Measurements from ENCODE around the gene NELL2.

NELL2 gene

GRCh38 chr12:44565163-44565562 lies 311.0 kb downstream of the NELL2 start:
- Histone ChIP-seq H3K36me3 (ENCODE audit: control insufficient read depth, insufficient read depth, low read length) (no peaks in the 10 kb centered on the region), H3K4me3 (ENCODE audit: insufficient read depth, low read depth, low read length) (no peak overlapping the region), H3K9me3 (ENCODE audit: control insufficient read depth, low read length) (no peaks in the 10 kb centered on the region), H3K27ac (ENCODE audit: insufficient read depth, low read depth, low read length, poor library complexity, severe bottlenecking) (no peak overlapping the region), H3K4me1 (ENCODE audit: control insufficient read depth, insufficient read depth, low read length) (peaks cover 3% of the 10 kb centered on the region), H3K27me3 (ENCODE audit: control insufficient read depth, insufficient read depth, low read length, poor library complexity, severe bottlenecking) (no peaks in the 10 kb centered on the region)
- WGBS, 2 experiments: 94 to 96% methylated on average over 4 to 5 of the region's 5 CpGs

- no peaks in the 10 kb centered on the region for H3K36me3 ChIP-seq (ENCODE audit: control insufficient read depth, insufficient read depth, low read length)
- no peaks in the 10 kb centered on the region for H3K27me3 ChIP-seq (ENCODE audit: control insufficient read depth, insufficient read depth, low read length, poor library complexity, severe bottlenecking)
- no peaks in the 10 kb centered on the region for H3K9me3 ChIP-seq (ENCODE audit: control insufficient read depth, low read length)
- H3K4me1 ChIP-seq (ENCODE audit: control insufficient read depth, insufficient read depth, low read length): no peaks in the 10 kb centered on the region
- no peak overlapping the region for H3K4me3 ChIP-seq (ENCODE audit: insufficient read depth, low read depth, low read length)
- 100% methylated on average over 2 to 4 of the region's 4 CpGs for WGBS, 2 experiments
- H3K27ac ChIP-seq (ENCODE audit: insufficient read depth, low read depth, low read length, poor library complexity, severe bottlenecking): no peak overlapping the region
Measured at GRCh38 chr12:44563486-44563885, 312.6 kb downstream of the NELL2 start.

- H3K4me1 ChIP-seq (ENCODE audit: control insufficient read depth, insufficient read depth, low read length): peaks cover 8% of the 10 kb centered on the region
- no peak overlapping the region for H3K4me3 ChIP-seq (ENCODE audit: insufficient read depth, low read depth, low read length)
- 94 to 95% methylated on average over 14 of the region's 14 CpGs for WGBS, 2 experiments
- no peak overlapping the region for H3K27ac ChIP-seq (ENCODE audit: insufficient read depth, low read depth, low read length, poor library complexity, severe bottlenecking)
- H3K9me3 ChIP-seq (ENCODE audit: control insufficient read depth, low read length): no peaks in the 10 kb centered on the region
- H3K36me3 ChIP-seq (ENCODE audit: control insufficient read depth, insufficient read depth, low read length): no peaks in the 10 kb centered on the region
- no peaks in the 10 kb centered on the region for H3K27me3 ChIP-seq (ENCODE audit: control insufficient read depth, insufficient read depth, low read length, poor library complexity, severe bottlenecking)
Measured at GRCh38 chr12:44558340-44559100, 317.6 kb downstream of the NELL2 start.

GRCh38 chr12:44555454-44555853 lies 320.7 kb downstream of the NELL2 start:
- Histone ChIP-seq H3K4me1 (ENCODE audit: control insufficient read depth, insufficient read depth, low read length) (peaks cover 8% of the 10 kb centered on the region), H3K27me3 (ENCODE audit: control insufficient read depth, insufficient read depth, low read length, poor library complexity, severe bottlenecking) (no peaks in the 10 kb centered on the region), H3K36me3 (ENCODE audit: control insufficient read depth, insufficient read depth, low read length) (no peaks in the 10 kb centered on the region), H3K4me3 (ENCODE audit: insufficient read depth, low read depth, low read length) (no peak overlapping the region), H3K9me3 (ENCODE audit: control insufficient read depth, low read length) (no peaks in the 10 kb centered on the region), H3K27ac (ENCODE audit: insufficient read depth, low read depth, low read length, poor library complexity, severe bottlenecking) (no peak overlapping the region)

- no peak overlapping the region for H3K4me3 ChIP-seq (ENCODE audit: insufficient read depth, low read depth, low read length)
- no peak overlapping the region for H3K27ac ChIP-seq (ENCODE audit: insufficient read depth, low read depth, low read length, poor library complexity, severe bottlenecking)
- H3K36me3 ChIP-seq (ENCODE audit: control insufficient read depth, insufficient read depth, low read length): no peaks in the 10 kb centered on the region
- no peaks in the 10 kb centered on the region for H3K27me3 ChIP-seq (ENCODE audit: control insufficient read depth, insufficient read depth, low read length, poor library complexity, severe bottlenecking)
- 85 to 90% methylated on average over 2 of the region's 2 CpGs for WGBS, 2 experiments
- no peaks in the 10 kb centered on the region for H3K9me3 ChIP-seq (ENCODE audit: control insufficient read depth, low read length)
- peaks cover 8% of the 10 kb centered on the region for H3K4me1 ChIP-seq (ENCODE audit: control insufficient read depth, insufficient read depth, low read length)
Measured at GRCh38 chr12:44551631-44552030, 324.5 kb downstream of the NELL2 start.

GRCh38 chr12:44550377-44550776 lies 325.7 kb downstream of the NELL2 start:
- no peak overlapping the region for H3K27ac ChIP-seq (ENCODE audit: insufficient read depth, low read depth, low read length, poor library complexity, severe bottlenecking)
- H3K9me3 ChIP-seq (ENCODE audit: control insufficient read depth, low read length): no peaks in the 10 kb centered on the region
- H3K4me3 ChIP-seq (ENCODE audit: insufficient read depth, low read depth, low read length): no peak overlapping the region
- H3K36me3 ChIP-seq (ENCODE audit: control insufficient read depth, insufficient read depth, low read length): no peaks in the 10 kb centered on the region
- H3K4me1 ChIP-seq (ENCODE audit: control insufficient read depth, insufficient read depth, low read length): no peaks in the 10 kb centered on the region
- WGBS, 2 experiments: 89 to 100% methylated on average over 3 to 4 of the region's 5 CpGs
- no peaks in the 10 kb centered on the region for H3K27me3 ChIP-seq (ENCODE audit: control insufficient read depth, insufficient read depth, low read length, poor library complexity, severe bottlenecking)

GRCh38 chr12:44546060-44546459 lies 330.1 kb downstream of the NELL2 start:
- Histone ChIP-seq H3K4me1 (ENCODE audit: control insufficient read depth, insufficient read depth, low read length) (peaks cover 7% of the 10 kb centered on the region), H3K27me3 (ENCODE audit: control insufficient read depth, insufficient read depth, low read length, poor library complexity, severe bottlenecking) (no peaks in the 10 kb centered on the region), H3K27ac (ENCODE audit: insufficient read depth, low read depth, low read length, poor library complexity, severe bottlenecking) (no peak overlapping the region), H3K36me3 (ENCODE audit: control insufficient read depth, insufficient read depth, low read length) (no peaks in the 10 kb centered on the region), H3K9me3 (ENCODE audit: control insufficient read depth, low read length) (no peaks in the 10 kb centered on the region), H3K4me3 (ENCODE audit: insufficient read depth, low read depth, low read length) (no peak overlapping the region)
- WGBS, 2 experiments: 100% methylated on average over 1 of the region's 1 CpG

GRCh38 chr12:44544018-44544417 lies 332.1 kb downstream of the NELL2 start:
- Histone ChIP-seq H3K36me3 (ENCODE audit: control insufficient read depth, insufficient read depth, low read length) (no peaks in the 10 kb centered on the region), H3K4me1 (ENCODE audit: control insufficient read depth, insufficient read depth, low read length) (peaks cover 7% of the 10 kb centered on the region), H3K27me3 (ENCODE audit: control insufficient read depth, insufficient read depth, low read length, poor library complexity, severe bottlenecking) (no peaks in the 10 kb centered on the region), H3K9me3 (ENCODE audit: control insufficient read depth, low read length) (no peaks in the 10 kb centered on the region), H3K27ac (ENCODE audit: insufficient read depth, low read depth, low read length, poor library complexity, severe bottlenecking) (no peak overlapping the region), H3K4me3 (ENCODE audit: insufficient read depth, low read depth, low read length) (no peak overlapping the region)
- WGBS, 2 experiments: 100% methylated on average over 1 to 3 of the region's 3 CpGs

- no peak overlapping the region for H3K27ac ChIP-seq (ENCODE audit: insufficient read depth, low read depth, low read length, poor library complexity, severe bottlenecking)
- WGBS, 2 experiments: 83 to 91% methylated on average over 1 of the region's 1 CpG
- H3K36me3 ChIP-seq (ENCODE audit: control insufficient read depth, insufficient read depth, low read length): no peaks in the 10 kb centered on the region
- H3K4me3 ChIP-seq (ENCODE audit: insufficient read depth, low read depth, low read length): no peak overlapping the region
- H3K9me3 ChIP-seq (ENCODE audit: control insufficient read depth, low read length): no peaks in the 10 kb centered on the region
- peaks cover 7% of the 10 kb centered on the region for H3K4me1 ChIP-seq (ENCODE audit: control insufficient read depth, insufficient read depth, low read length)
- no peaks in the 10 kb centered on the region for H3K27me3 ChIP-seq (ENCODE audit: control insufficient read depth, insufficient read depth, low read length, poor library complexity, severe bottlenecking)
Measured at GRCh38 chr12:44542716-44543115, 333.4 kb downstream of the NELL2 start.

- Histone ChIP-seq H3K27me3 (ENCODE audit: control insufficient read depth, insufficient read depth, low read length, poor library complexity, severe bottlenecking) (no peaks in the 10 kb centered on the region), H3K27ac (ENCODE audit: insufficient read depth, low read depth, low read length, poor library complexity, severe bottlenecking) (no peak overlapping the region), H3K4me3 (ENCODE audit: insufficient read depth, low read depth, low read length) (no peak overlapping the region), H3K4me1 (ENCODE audit: control insufficient read depth, insufficient read depth, low read length) (peaks cover under 1% of the 10 kb centered on the region), H3K9me3 (ENCODE audit: control insufficient read depth, low read length) (no peaks in the 10 kb centered on the region), H3K36me3 (ENCODE audit: control insufficient read depth, insufficient read depth, low read length) (no peaks in the 10 kb centered on the region)
Measured at GRCh38 chr12:44537354-44537753, 338.8 kb downstream of the NELL2 start.

- H3K4me3 ChIP-seq (ENCODE audit: insufficient read depth, low read depth, low read length): no peak overlapping the region
- no peaks in the 10 kb centered on the region for H3K27me3 ChIP-seq (ENCODE audit: control insufficient read depth, insufficient read depth, low read length, poor library complexity, severe bottlenecking)
- WGBS, 2 experiments: 84 to 100% methylated on average over 1 of the region's 1 CpG
- H3K4me1 ChIP-seq (ENCODE audit: control insufficient read depth, insufficient read depth, low read length): peaks cover 8% of the 10 kb centered on the region
- H3K9me3 ChIP-seq (ENCODE audit: control insufficient read depth, low read length): no peaks in the 10 kb centered on the region
- H3K27ac ChIP-seq (ENCODE audit: insufficient read depth, low read depth, low read length, poor library complexity, severe bottlenecking): no peak overlapping the region
- H3K36me3 ChIP-seq (ENCODE audit: control insufficient read depth, insufficient read depth, low read length): no peaks in the 10 kb centered on the region
Measured at GRCh38 chr12:44532940-44533339, 343.2 kb downstream of the NELL2 start.

Measured in ectodermal cell (in vitro differentiated cells).